H9 (cell line): Measurements from ENCODE around the gene GSN. TPM values are rescaled to one million over a fixed set of nuclear protein-coding genes. Genes with fewer than 3 reads are reported as not detected.

ENCODE experiments used
- DNase-seq: peaks from one replicate; pipeline ENCODE4 v3.0.0-alpha.2; 2017
- H2AFZ ChIP-seq: one replicate; pipeline ENCODE4 v1.6.1; 2013; ENCODE audit warnings: mild to moderate bottlenecking, low read length, control low read depth, moderate library complexity
- H2AK5ac ChIP-seq: 2 replicates; pipeline ENCODE4 v1.6.1; 2013; ENCODE audit warnings: low read length, control low read depth, mixed read lengths; ENCODE audit not compliant: insufficient read length
- H2BK120ac ChIP-seq: one replicate; pipeline ENCODE4 v1.6.1; 2013; ENCODE audit warnings: low read depth, mild to moderate bottlenecking, low read length, control low read depth, inconsistent platforms; ENCODE audit not compliant: poor library complexity, severe bottlenecking
- H2BK12ac ChIP-seq: 2 replicates; pipeline ENCODE4 v1.6.1; 2013; ENCODE audit warnings: low read length, control low read depth, mixed read lengths, low read depth; ENCODE audit not compliant: insufficient read length
- H2BK15ac ChIP-seq: 2 replicates; pipeline ENCODE4 v1.6.1; 2013; ENCODE audit warnings: low read depth, low read length, control low read depth
- H2BK20ac ChIP-seq: one replicate; pipeline ENCODE4 v1.6.1; 2013; ENCODE audit warnings: low read depth, mild to moderate bottlenecking, low read length, control low read depth, inconsistent platforms; ENCODE audit not compliant: poor library complexity, severe bottlenecking
- H2BK5ac ChIP-seq: 2 replicates; pipeline ENCODE4 v1.6.1; 2013; ENCODE audit warnings: low read length, control low read depth, mixed read lengths; ENCODE audit not compliant: insufficient read length
- H3K14ac ChIP-seq: 2 replicates; pipeline ENCODE4 v1.6.1; 2013; ENCODE audit warnings: low read length, control low read depth; ENCODE audit not compliant: insufficient read depth
- H3K18ac ChIP-seq: 2 replicates; pipeline ENCODE4 v1.6.1; 2013; ENCODE audit warnings: low read depth, mild to moderate bottlenecking, mixed read lengths, low read length, control low read depth; ENCODE audit not compliant: insufficient read length
- H3K23ac ChIP-seq: 2 replicates; pipeline ENCODE4 v1.6.1; 2013; ENCODE audit warnings: low read length, control low read depth, mixed read lengths, low read depth; ENCODE audit not compliant: insufficient read length
- H3K23me2 ChIP-seq: 2 replicates; pipeline ENCODE4 v1.6.1; 2013; ENCODE audit warnings: low read depth, mild to moderate bottlenecking, mixed read lengths, low read length, control low read depth; ENCODE audit not compliant: insufficient read length, poor library complexity, severe bottlenecking
- H3K27ac ChIP-seq: 2 replicates; pipeline ENCODE4 v1.5.1; 2013; ENCODE audit warnings: low read length, control low read depth, mixed read lengths, low read depth; ENCODE audit not compliant: insufficient read length
- H3K27me3 ChIP-seq: 2 replicates; pipeline ENCODE4 v1.6.1; 2013; ENCODE audit warnings: low read length, control low read depth, inconsistent platforms; ENCODE audit not compliant: insufficient read depth
- H3K4ac ChIP-seq: 2 replicates; pipeline ENCODE4 v1.6.1; 2013; ENCODE audit warnings: low read depth, mild to moderate bottlenecking, control low read depth, inconsistent platforms, low read length, moderate library complexity
- H3K4me1 ChIP-seq: 2 replicates; pipeline ENCODE4 v1.6.1; 2013; ENCODE audit warnings: low read length, control low read depth, inconsistent platforms; ENCODE audit not compliant: insufficient read depth
- H3K4me2 ChIP-seq: 2 replicates; pipeline ENCODE4 v1.6.1; 2013; ENCODE audit warnings: low read length, control low read depth, mixed read lengths; ENCODE audit not compliant: insufficient read length, insufficient read depth
- H3K56ac ChIP-seq: 2 replicates; pipeline ENCODE4 v1.6.1; 2013; ENCODE audit warnings: low read depth, mild to moderate bottlenecking, mixed read lengths, low read length, control low read depth; ENCODE audit not compliant: insufficient read length
- H3K79me1 ChIP-seq: 2 replicates; pipeline ENCODE4 v1.6.1; 2013; ENCODE audit warnings: low read depth, mild to moderate bottlenecking, moderate library complexity, low read length, control low read depth, inconsistent platforms; ENCODE audit not compliant: insufficient read depth, poor library complexity, severe bottlenecking
- H3K79me2 ChIP-seq: 2 replicates; pipeline ENCODE4 v1.6.1; 2013; ENCODE audit warnings: low read length, control low read depth, inconsistent platforms; ENCODE audit not compliant: insufficient read depth
- H3K9ac ChIP-seq: 2 replicates; pipeline ENCODE4 v1.6.1; 2013; ENCODE audit warnings: low read length, control low read depth, mixed read lengths; ENCODE audit not compliant: insufficient read length; ENCODE audit errors: extremely low read depth
- H3K9me3 ChIP-seq: one replicate; pipeline ENCODE4 v1.6.1; 2013; ENCODE audit warnings: low read depth, low read length, inconsistent platforms; ENCODE audit not compliant: control insufficient read depth
- H3T11ph ChIP-seq: one replicate; pipeline ENCODE4 v1.6.1; 2013; ENCODE audit warnings: mild to moderate bottlenecking, low read length, control low read depth, inconsistent platforms
- H4K20me1 ChIP-seq: one replicate; pipeline ENCODE4 v1.6.1; 2013; ENCODE audit not compliant: control insufficient read depth, insufficient read length, insufficient read depth
- H4K5ac ChIP-seq: 2 replicates; pipeline ENCODE4 v1.6.1; 2013; ENCODE audit warnings: low read depth, mild to moderate bottlenecking, mixed read lengths, low read length, control low read depth; ENCODE audit not compliant: insufficient read length
- H4K8ac ChIP-seq: replicated peaks from 2 replicates; pipeline ENCODE4 v1.6.1; 2013; ENCODE audit warnings: low read length, control low read depth, mixed read lengths, low read depth; ENCODE audit not compliant: insufficient read length
- H4K91ac ChIP-seq: 2 replicates; pipeline ENCODE4 v1.6.1; 2013; ENCODE audit warnings: low read depth, mild to moderate bottlenecking, moderate library complexity, mixed read lengths, low read length, control low read depth; ENCODE audit not compliant: insufficient read length
- H3K27ac Mint-ChIP-seq, 3 experiments: 2 replicates in 2 of 3; 3 replicates in 1 of 3; pipeline ENCODE4 v1.8.0; 2020 to 2021; ENCODE audit warnings: mixed read lengths in 3 of 3, mild to moderate bottlenecking in 1 of 3, moderate library complexity in 1 of 3
- H3K27me3 Mint-ChIP-seq: 2 replicates; pipeline ENCODE4 v1.8.0; 2021; ENCODE audit warnings: low read depth, mild to moderate bottlenecking, moderate library complexity, mixed read lengths
- H3K36me3 Mint-ChIP-seq, 3 experiments: 2 replicates in 2 of 3; 3 replicates in 1 of 3; pipeline ENCODE4 v1.8.0; 2020 to 2021; ENCODE audit warnings: low read depth in 3 of 3, mixed read lengths in 3 of 3; ENCODE audit not compliant: insufficient read depth in 1 of 3
- H3K4me1 Mint-ChIP-seq, 2 experiments: 2 replicates each; pipeline ENCODE4 v1.8.0; 2020; ENCODE audit warnings: mixed read lengths in 2 of 2
- H3K4me3 Mint-ChIP-seq, 2 experiments: 2 replicates in 1 of 2; 3 replicates in 1 of 2; pipeline ENCODE4 v1.8.0; 2020 to 2021; ENCODE audit warnings: mild to moderate bottlenecking in 2 of 2, mixed read lengths in 2 of 2, moderate library complexity in 1 of 2
- H3K9me3 Mint-ChIP-seq, 2 experiments: 2 replicates in 1 of 2; 3 replicates in 1 of 2; pipeline ENCODE4 v1.8.0; 2020; ENCODE audit warnings: mild to moderate bottlenecking in 2 of 2, mixed read lengths in 2 of 2, moderate library complexity in 1 of 2
- CTCF ChIP-seq: fragments of 200-600 bp; sonication (generic); conservative IDR thresholded peaks from 3 replicates; pipeline ENCODE4 v1.8.0; 2021; ENCODE audit warnings: antibody characterized with exemption, mild to moderate bottlenecking
- WGBS: extraction: QIAGEN DNeasy Blood & Tissue Kit; methylation state at CpG from one replicate; pipeline ENCODE4 v1.1.7; 2013; ENCODE audit warnings: missing lambda C conversion rate, low lambda C conversion rate, mixed read lengths; ENCODE audit not compliant: insufficient read length; ENCODE audit errors: extremely low coverage; 5-methylcytosine and 5-hydroxymethylcytosine counted together
- total RNA-seq: library from RNA; stranded (reverse); gene quantifications from 2 replicates; pipeline ENCODE4 v1.2.1, GENCODE V29; 2021

GSN gene
- total RNA-seq, 1 experiment from 2014 or later, result 14.9 TPM

DNA sequence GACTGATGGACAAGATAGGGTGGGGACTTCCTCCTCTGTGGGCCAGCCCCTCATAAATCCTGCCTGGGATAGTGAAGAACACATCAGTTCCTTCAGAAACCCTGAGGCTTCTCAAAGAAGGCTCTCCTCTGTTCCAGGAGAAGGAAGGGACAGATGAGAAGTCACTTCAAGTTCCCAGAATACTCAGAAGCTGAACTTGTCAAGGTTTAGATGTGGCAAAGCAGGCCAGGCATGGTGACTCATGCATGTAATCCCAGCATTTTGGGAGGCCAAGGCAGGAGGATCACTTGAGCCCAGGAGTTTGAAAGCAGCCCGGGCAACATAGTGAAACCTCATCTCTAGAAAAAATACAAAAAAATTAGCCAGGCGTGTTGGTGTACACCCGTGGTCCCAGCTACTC, 63.6 kb downstream of the GSN start:
- Histone ChIP-seq H3K56ac (no peak overlapping the region), H3K14ac (no peak overlapping the region), H4K5ac (no peak overlapping the region), H4K20me1 (no peaks in the 10 kb centered on the region), H3K27ac (no peak overlapping the region), H2BK15ac (no peak overlapping the region), H2BK120ac (no peak overlapping the region), H3K23ac (no peak overlapping the region), H3K79me2 (no peaks in the 10 kb centered on the region), H3K4me2 (no peak overlapping the region), H2AK5ac (no peak overlapping the region), H2BK12ac (no peak overlapping the region), H2AFZ (no peak overlapping the region), H3K23me2 (no peaks in the 10 kb centered on the region), H3K27me3 (no peaks in the 10 kb centered on the region), H2BK20ac (no peak overlapping the region), H3K4ac (no peak overlapping the region), H4K91ac (no peak overlapping the region), H3K18ac (no peak overlapping the region), H3K79me1 (no peaks in the 10 kb centered on the region), H3K9ac (no peak overlapping the region), H3K9me3 (no peaks in the 10 kb centered on the region), H4K8ac (no peak overlapping the region), H2BK5ac (no peak overlapping the region), H3T11ph (no peak overlapping the region), H3K4me1 (no peaks in the 10 kb centered on the region)
- H3K4me1 Mint-ChIP-seq, result peaks cover 0 to 3% of the 10 kb centered on the region in 2 experiments; a peak in 1 of 4 replicates
- no peak overlapping the region for H3K27ac Mint-ChIP-seq
- DNase-seq, result no peak
- no CpG with 5 or more reads among the region's 3 CpGs for WGBS
- no peak for TF ChIP-seq CTCF
- H3K4me3 Mint-ChIP-seq, result no peak overlapping the region
- H3K36me3 Mint-ChIP-seq, result peaks cover 0 to 11% (median 9%) of the 10 kb centered on the region in 3 experiments; a peak in 4 of 7 replicates
- no peaks in the 10 kb centered on the region for H3K9me3 Mint-ChIP-seq
- peaks cover 5% of the 10 kb centered on the region for H3K27me3 Mint-ChIP-seq
